GM18498 (cell line): ENCODE measurements around the gene INSIG2.
A peak's percentile ranks its signal among the peaks of the same experiment; 100 is the strongest.
"Not testable (repeated sequence)": the region's sequence is repeated elsewhere in the genome, so short reads cannot be mapped to it uniquely, and the experiment has no call there.

ENCODE experiments used
- ATAC-seq: cut with Tn5 transposase; IDR thresholded peaks from one replicate; pipeline ENCODE4 v1.9.1; 2021; ENCODE audit warnings: mild to moderate bottlenecking, moderate library complexity; ENCODE audit not compliant: unreplicated experiment

INSIG2 gene

DNA sequence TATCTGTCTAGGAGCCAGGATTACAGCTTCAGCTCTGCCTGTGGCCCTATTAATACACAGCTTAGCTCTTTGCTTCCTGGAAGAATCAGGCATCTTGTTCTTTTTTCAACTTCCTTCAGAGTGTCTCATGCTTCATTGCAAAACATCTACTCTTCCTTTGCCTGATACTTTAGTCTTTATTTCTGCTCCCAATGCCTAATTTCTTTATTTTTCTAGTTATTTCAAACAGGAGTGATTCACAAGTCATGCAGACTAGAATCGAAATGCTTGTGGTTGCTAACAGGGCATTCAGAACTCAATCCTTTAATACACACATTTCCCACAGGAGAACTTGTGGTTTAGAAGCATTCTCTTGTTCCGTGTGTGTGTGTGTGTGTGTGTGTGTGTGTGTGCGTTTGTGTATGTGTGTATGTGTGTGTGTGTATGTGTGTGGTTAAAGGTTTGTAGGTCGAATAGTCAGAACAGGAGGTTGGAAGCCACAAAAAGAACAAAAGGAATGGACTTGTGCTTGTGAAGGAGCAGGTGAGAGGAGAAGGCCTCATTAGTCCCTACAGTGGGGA, 28.3 kb upstream of the INSIG2 start:
- no peak for ATAC-seq

DNA sequence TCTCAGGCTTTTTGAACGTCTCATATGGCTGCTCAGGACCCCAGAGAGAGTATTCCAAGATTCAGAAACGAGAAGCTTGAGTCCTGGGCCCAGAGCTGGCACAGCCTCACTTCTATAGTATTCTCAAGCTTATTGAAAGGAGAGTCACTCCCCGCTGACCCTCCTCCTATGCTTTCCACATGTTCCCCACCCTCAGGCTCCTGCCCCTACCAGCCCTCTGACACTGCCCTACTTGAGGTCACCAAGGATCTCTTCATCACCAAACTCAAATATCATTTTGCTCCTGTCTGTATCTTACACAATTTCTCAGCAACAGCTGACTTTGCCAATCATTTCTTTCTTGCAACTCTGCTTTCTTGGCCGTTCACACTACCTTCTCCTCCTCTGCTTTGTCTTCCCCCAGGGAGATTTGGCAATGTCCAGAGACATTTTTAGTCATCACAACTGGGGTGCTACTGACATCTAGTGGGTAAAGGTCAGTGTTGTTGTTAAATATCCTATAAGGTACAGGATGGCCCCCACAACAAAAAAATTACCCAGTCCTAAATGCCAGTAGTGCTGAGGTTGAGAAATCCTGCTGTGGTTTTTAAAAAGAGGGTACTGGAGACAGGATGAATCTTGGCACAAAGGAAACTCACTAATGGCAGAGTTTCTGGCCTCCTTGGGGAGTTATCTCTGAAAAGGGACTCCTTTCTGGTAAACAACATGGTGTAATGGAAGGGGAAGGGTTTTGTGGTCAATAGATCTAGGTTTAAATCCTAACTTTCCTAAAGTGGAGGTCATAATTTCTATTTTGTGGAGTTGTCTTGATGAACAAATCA, 26.9 kb upstream of the INSIG2 start:
- ATAC-seq = peak; percentile 78

- no peak for ATAC-seq
Observed at GRCh38 chr2:118062048-118062447, 26.2 kb upstream of the INSIG2 start.

GRCh38 chr2:118062669-118063068, 25.6 kb upstream of the INSIG2 start:
- ATAC-seq = no peak

DNA sequence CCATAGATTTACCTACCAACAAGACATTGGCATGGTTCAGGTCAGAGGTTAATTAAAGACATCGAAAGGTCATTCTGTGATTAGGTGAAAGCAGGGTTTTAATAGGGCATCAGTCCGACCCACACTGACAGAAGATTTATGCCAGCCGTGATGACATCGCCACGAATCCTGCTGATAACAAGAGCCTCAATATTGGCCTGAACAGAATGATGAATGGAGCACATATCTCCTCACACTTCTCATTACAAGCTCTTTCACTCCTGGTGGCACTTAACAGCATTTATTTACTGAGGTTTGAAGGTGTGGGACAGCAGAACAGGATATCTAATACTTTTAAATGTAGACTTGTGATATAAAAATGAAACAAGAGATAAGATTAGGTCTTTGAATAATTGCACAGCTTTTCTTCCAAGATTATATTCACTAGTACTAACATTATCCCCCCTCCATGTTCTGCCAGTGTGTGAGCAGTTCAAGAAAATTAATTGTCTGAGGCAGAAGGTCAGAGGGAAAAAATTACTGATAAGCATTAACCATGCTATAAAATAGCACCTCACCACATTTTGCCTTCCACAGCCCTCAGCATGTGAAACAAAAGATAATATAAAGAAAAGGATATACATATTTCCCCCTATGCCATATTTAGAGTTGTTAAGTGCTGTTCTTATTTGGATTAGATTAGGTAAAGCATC, 23.1 kb upstream of the INSIG2 start:
- ATAC-seq = no peak

GRCh38 chr2:118065921-118066511, 22.3 kb upstream of the INSIG2 start:
- ATAC-seq = no peak

DNA sequence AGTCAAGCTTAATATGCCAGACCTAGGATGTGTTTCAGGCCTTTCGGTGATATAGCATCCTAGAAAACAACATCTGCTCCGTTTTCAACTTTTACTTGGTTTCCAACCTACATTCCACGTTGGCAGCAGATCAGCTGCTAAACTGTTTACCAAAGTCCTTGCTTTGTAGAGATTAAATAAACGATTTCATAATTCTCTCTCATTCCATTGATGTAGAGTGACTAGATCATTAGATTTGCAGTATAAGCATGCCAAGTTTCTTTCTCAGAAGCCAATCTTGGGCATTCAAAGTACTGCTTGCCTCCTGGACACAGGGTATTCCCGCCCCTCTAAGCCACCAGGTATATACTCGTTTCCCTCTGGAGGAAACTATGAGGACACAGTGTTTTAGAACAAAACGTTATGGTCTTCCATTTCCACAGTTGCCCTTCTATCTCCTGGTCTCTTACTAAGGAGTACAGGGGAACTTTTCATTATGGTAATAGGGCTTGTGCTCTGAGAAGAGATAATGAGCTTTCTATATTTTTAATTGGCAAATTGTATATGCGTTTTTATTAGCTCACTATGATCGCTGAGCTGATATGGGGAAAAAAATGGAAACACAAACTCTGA, 10.5 kb upstream of the INSIG2 start:
- ATAC-seq = no peak

DNA sequence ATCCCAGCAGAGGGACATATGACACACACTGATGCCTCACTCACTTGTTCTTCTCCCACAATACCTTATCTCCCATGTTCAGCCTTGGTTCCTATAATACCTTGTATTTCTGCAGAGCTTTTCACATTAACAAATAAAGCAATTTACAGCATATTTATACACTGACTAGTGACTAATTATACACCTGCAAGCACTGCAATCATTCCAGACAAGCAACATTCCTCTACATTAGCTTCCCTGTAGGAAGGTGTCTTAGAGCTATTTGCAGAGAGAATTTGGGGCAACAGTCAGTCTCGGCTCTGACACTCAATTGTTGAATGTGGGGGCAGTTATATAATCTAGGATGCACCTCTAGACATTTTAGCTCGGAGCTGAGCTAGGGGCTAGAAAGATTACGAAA, 9.5 kb upstream of the INSIG2 start:
- no peak for ATAC-seq

GRCh38 chr2:118084491-118085089, 3.7 kb upstream of the INSIG2 start:
- no peak for ATAC-seq

- ATAC-seq = no peak
Observed at GRCh38 chr2:118085173-118086023, 2.9 kb upstream of the INSIG2 start.

DNA sequence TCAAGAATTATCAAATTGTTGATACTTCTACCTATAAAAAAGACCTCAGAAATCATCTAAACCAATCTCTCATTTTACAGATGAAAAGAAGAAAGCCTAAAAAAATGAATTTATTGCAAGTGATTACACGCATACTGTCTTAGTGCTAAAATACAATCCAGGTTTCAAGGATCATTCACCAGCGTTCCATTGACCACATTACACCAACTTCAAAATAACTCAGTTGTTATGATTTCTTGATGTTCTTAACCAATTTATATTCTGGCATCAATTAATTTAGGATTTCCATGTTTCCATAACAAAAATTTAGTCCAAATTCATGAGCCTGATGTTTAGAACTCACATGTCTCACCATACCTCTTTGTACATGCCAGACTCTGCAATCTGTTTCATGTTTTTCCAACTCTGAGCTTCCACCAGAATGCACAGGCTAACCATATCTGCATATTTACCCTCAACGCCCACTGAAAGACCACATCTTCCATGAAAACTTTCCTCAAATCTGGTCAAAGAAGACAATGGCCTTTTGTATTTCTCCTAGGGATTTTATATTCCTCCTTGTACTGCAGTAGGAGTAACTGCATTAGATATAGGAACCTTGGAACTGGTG, 2.1 kb upstream of the INSIG2 start:
- no peak for ATAC-seq

DNA sequence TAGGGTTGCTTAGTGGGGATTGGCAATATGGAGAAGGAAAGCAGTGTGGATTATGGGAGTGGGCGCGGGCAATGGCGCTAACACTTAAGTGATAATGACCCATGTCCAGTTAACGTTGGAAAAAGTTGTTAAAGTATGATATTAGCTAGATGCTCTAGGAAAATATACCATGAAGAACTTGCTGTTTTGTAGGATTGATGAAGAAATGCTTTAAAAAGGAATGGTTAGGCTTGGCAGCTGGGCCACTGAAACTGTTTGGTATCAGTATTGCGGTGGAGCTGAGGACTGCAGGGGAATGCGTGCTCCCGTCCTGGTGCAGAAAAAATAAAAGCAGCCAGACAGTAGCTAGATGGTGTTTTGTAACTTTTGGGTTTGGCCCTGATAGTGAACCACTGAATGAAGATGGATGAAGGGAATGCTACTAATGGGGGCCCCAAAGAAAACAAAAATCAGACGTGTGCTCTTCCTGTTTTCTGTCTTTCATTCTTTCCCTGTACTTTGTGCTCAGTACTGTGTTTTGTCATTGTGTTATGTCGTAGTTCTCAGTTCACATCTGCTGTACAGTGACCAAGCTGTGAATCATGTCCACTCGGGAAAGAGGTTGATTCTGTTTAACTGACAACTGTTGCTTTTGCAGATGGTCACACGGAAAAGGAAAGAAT, 999 bp downstream of the INSIG2 start:
- ATAC-seq = peak; percentile 41

GRCh38 chr2:118090387-118091139, 2.3 kb downstream of the INSIG2 start:
- no peak for ATAC-seq

DNA sequence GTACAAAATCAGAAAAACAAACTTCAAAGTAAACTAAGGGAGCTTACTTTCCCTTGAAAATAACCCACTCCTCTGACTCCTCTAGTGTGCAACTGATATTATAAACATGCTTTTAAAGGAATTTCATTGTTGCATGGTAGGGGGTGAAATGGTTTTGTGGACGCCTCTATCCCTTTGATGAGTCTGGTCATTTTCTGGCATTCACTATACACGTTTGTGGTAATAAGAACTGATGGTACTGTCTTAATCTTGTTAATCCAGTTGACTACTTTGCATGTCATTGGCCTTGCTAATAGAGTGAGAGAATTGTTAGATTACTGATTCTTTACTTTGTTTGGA, 2.8 kb downstream of the INSIG2 start:
- ATAC-seq = no peak

DNA sequence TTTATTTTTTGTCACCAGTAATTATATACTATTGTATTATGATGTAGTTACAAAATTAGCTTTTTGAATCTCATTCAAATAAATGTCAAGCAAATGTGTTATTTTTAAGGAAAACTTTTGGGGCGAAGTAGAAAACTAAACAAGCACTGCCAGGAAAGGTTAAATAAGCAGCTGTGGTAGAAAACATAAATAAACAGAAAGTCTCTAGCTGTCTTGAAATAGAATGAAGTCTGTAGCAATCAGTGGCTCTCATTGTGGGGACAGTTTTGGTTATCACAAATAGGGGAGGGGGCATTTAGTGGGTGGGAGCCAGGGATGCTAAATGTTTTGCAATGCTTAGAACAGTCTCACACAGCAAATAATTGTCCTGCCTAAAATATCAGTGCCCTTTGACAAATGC, 3.4 kb downstream of the INSIG2 start:
- ATAC-seq = no peak

- not testable (repeated sequence) for ATAC-seq
Observed at GRCh38 chr2:118094102-118094501, 5.8 kb downstream of the INSIG2 start.

DNA sequence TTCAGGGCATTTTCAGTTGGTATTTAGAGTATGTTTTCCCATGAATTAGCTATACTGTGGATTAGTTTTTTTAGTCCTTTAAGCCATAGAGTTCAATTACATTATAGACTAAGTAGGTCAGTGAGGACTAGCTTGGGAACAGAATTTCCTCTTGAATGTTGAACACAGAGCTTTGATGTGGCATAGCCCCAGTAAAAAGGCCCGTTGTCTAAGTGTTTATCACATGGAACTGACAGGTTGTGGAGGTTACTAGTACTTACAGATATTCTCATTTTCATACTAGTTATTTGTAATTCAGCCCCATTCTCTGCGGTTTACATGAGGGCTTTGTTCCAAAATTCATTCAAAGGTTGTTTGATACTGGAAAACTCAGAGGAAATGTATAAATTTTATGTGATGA, 6.2 kb downstream of the INSIG2 start:
- no peak for ATAC-seq

GRCh38 chr2:118095610-118096009, 7.3 kb downstream of the INSIG2 start:
- no peak for ATAC-seq
